ENCODE measurements around the gene SH2D7. TPM values are rescaled to one million over a fixed set of nuclear protein-coding genes. Genes with fewer than 3 reads are reported as not detected.

The SH2D7 gene
- total RNA-seq, 4 donors from 2014 or later: not detected

DNA sequence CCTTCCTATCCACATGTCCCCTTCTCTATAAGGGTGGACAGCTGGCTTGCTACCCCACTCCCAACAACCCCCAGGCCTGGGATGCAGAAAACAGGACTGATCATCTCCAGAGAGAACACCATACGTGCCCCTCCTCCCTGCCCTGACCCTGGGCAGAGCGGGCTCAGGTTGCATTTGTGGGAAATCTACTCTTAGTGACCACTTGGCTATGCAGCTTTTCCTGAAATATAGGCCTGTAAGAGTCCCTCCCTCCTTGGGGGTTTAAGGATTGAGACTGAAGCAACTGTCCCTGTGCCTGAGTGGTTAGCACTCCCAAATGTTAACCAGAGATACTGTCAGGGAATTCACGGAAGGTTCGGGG lies 11.7 kb downstream of the SH2D7 start:
- Histone ChIP-seq H3K27me3 (no peaks in the 10 kb centered on the region), H3K27ac (no peak overlapping the region), H3K4me3 (replicated peaks in 1 of 3) (no peak overlapping the region), H3K4me1 (no peaks in the 10 kb centered on the region), H3K9me3 (no peaks in the 10 kb centered on the region), H3K36me3 (no peaks in the 10 kb centered on the region)
- TF ChIP-seq CTCF (IDR thresholded peaks at IDR 0.05) (no peak), POLR2A (IDR thresholded peaks at IDR 0.05) (no peak)
- intact Hi-C loops (cut with DNase I): no loop called here
- WGBS, 2 donors: 92 to 95% methylated on average over 4 of the region's 4 CpGs
- no peak for DNase-seq

DNA sequence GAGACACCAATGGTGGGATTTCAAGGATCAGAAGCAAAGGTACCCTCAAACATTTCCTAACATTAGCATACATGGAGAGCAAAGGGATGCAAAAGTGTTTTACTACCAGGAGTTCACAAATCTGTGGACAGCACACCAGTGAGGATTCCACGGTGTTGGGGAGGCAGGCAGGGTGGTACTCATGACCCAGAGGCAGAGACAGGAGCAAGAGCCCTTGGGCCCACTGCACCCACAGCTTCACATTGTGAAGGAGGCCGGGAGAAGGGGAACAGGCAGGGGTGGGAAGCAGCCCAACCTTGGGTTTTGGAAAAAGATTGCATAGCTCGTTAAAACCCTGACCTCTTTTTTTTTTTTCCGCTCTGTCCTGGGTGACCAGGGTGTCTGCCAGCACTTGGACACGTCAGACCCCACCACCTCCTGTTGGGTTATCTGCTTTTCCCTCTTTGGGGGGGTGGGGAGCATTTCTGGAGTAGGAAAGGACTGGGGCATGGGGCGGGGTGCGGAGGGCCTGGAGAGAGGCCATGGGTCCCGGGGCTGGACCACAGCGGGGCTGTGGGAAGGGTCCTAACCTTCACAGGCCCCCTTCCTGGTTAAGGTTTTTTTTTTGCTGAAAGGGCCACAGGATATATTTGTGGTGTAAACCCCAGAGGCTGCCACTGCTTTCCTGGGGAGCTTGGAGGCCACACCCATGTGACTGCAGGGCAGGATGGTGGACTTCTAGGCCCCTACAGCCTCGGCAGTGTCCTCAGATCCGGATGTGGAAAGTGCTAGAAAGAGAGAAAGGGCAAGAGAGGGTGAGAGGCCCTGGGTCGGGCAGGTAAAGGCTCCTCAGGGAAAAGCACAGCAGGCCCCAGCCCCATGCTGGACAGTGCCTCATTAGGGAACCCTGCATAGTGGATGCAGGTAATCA lies 12.5 kb downstream of the SH2D7 start:
- Histone ChIP-seq H3K4me1 (no peaks in the 10 kb centered on the region), H3K27ac (no peak overlapping the region), H3K4me3 (replicated peaks in 1 of 3) (no peak overlapping the region), H3K36me3 (no peaks in the 10 kb centered on the region), H3K9me3 (no peaks in the 10 kb centered on the region), H3K27me3 (no peaks in the 10 kb centered on the region)
- 91 to 94% methylated on average over 12 of the region's 12 CpGs for WGBS, 2 donors
- no peak for DNase-seq
- intact Hi-C loops (cut with DNase I): no loop called here
- TF ChIP-seq POLR2A (IDR thresholded peaks at IDR 0.05) (no peak), CTCF (IDR thresholded peaks at IDR 0.05) (no peak)

DNA sequence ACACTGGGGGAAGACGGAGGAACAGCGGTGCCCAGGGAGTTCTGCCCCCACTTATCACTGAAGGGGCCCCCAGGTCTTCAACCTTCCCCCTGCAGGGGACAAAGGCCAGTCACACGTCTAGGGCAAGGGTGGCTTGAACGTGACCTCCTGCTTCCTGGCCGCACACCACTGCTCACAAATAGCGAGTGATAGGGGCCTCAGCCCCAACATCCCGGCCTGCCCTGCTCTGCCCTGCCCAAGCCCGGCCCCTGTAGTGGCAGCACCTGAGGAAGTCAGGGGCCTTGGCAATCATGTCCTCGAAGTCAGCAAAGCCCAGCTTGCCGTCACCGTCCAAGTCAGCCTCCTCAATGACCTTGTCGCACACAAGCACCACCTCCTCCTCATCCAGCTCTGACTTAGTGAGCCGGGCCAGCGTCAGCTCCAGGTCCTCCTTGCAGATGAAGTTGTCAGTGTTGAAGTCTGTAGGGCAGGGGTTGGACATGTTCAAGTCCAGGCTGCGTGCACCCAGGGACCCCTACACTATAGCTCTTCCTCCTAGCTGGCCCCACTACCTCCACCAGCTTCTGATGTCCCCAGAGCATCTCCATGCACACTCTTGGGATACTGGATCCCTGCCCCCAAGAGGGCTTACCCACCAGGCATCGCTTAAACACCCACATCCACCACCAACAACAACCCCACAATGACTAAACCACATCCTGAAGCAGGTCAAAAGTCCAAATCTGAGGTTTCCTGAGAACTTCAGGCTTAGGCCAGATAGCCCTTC lies 13.3 kb downstream of the SH2D7 start:
- Histone ChIP-seq H3K4me1 (no peaks in the 10 kb centered on the region), H3K27me3 (no peaks in the 10 kb centered on the region), H3K9me3 (no peaks in the 10 kb centered on the region), H3K27ac (no peak overlapping the region), H3K4me3 (replicated peaks in 1 of 3) (no peak overlapping the region), H3K36me3 (no peaks in the 10 kb centered on the region)
- intact Hi-C loops (cut with DNase I): no loop called here
- 93 to 96% methylated on average over 14 to 15 of the region's 16 CpGs for WGBS, 2 donors
- TF ChIP-seq POLR2A (IDR thresholded peaks at IDR 0.05): no peak
- no peak for TF ChIP-seq CTCF (IDR thresholded peaks at IDR 0.05)
- no peak for DNase-seq

- no peak for DNase-seq
- 88 to 96% methylated on average over 4 to 8 of the region's 8 CpGs for WGBS, 2 donors
- Histone ChIP-seq H3K4me3 (replicated peaks in 1 of 3) (no peak overlapping the region), H3K36me3 (no peaks in the 10 kb centered on the region), H3K9me3 (no peaks in the 10 kb centered on the region), H3K27me3 (no peaks in the 10 kb centered on the region), H3K4me1 (no peaks in the 10 kb centered on the region), H3K27ac (no peak overlapping the region)
- intact Hi-C loops (cut with DNase I): no loop called here
- TF ChIP-seq CTCF (IDR thresholded peaks at IDR 0.05): no peak
- no peak for TF ChIP-seq POLR2A (IDR thresholded peaks at IDR 0.05)
Measured at GRCh38 chr15:78107471-78107870, 15.1 kb downstream of the SH2D7 start.
